ENCODE results near the gene CYLD.

Gene CYLD

GRCh38 chr16:50809561-50809960, 67.7 kb downstream of the CYLD start:
- Histone ChIP-seq H3K27ac (ENCODE audit: low read length) (no peak overlapping the region), H3K9ac (ENCODE audit: low read length) (no peak overlapping the region; the same call in 1 of the 2 replicates), H2AFZ (ENCODE audit: low read depth, low read length) (no peak overlapping the region), H4K20me1 (ENCODE audit: insufficient read depth, low read length) (peaks cover 11% of the 10 kb centered on the region; the same call in 1 of the 2 replicates), H3K4me2 (ENCODE audit: low read length) (peak overlapping the region; percentile 76), H3K4me1 (ENCODE audit: low read length) (peaks cover 30% of the 10 kb centered on the region), H3K4me3 (ENCODE audit: low read length) (peak overlapping the region; percentile 44), H3K27me3 (ENCODE audit: low read depth, low read length) (peaks cover 38% of the 10 kb centered on the region), H3K36me3 (replicated peaks; ENCODE audit: low read depth, low read length) (no peaks in the 10 kb centered on the region), H3K9me3 (ENCODE audit: insufficient read depth, low read length) (no peaks in the 10 kb centered on the region), H3K79me2 (ENCODE audit: low read length) (no peaks in the 10 kb centered on the region)
- TF ChIP-seq EZH2phosphoT487 (IDR thresholded peaks at IDR 0.05; ENCODE audit: low read depth) = no peak
- TF ChIP-seq CTCF (IDR thresholded peaks at IDR 0.05; ENCODE audit: low read depth, low read length) = no peak

- H3K79me2 ChIP-seq (ENCODE audit: low read length) = no peaks in the 10 kb centered on the region
- no peak overlapping the region for H2AFZ ChIP-seq (ENCODE audit: low read depth, low read length)
- peaks cover 11% of the 10 kb centered on the region; the same call in 1 of the 2 replicates for H4K20me1 ChIP-seq (ENCODE audit: insufficient read depth, low read length)
- peak overlapping the region; percentile 44; the same call in 1 of the 2 replicates for H3K4me3 ChIP-seq (ENCODE audit: low read length)
- H3K27me3 ChIP-seq (ENCODE audit: low read depth, low read length) = peaks cover 41% of the 10 kb centered on the region
- no peaks in the 10 kb centered on the region for H3K36me3 ChIP-seq (replicated peaks; ENCODE audit: low read depth, low read length)
- peak overlapping the region; percentile 76 for H3K4me2 ChIP-seq (ENCODE audit: low read length)
- peaks cover 30% of the 10 kb centered on the region for H3K4me1 ChIP-seq (ENCODE audit: low read length)
- no peak overlapping the region; the same call in 1 of the 2 replicates for H3K9ac ChIP-seq (ENCODE audit: low read length)
- H3K27ac ChIP-seq (ENCODE audit: low read length) = no peak overlapping the region
- TF ChIP-seq CTCF (IDR thresholded peaks at IDR 0.05; ENCODE audit: low read depth, low read length) (no peak), EZH2phosphoT487 (IDR thresholded peaks at IDR 0.05; ENCODE audit: low read depth) (no peak)
- no peaks in the 10 kb centered on the region for H3K9me3 ChIP-seq (ENCODE audit: insufficient read depth, low read length)
Measured at GRCh38 chr16:50810241-50810965, 68.5 kb downstream of the CYLD start.

- Histone ChIP-seq H3K4me1 (ENCODE audit: low read length) (peaks cover 21% of the 10 kb centered on the region), H3K4me2 (ENCODE audit: low read length) (no peak overlapping the region), H3K9ac (ENCODE audit: low read length) (no peak overlapping the region), H4K20me1 (ENCODE audit: insufficient read depth, low read length) (peaks cover 11% of the 10 kb centered on the region; the same call in 1 of the 2 replicates), H3K36me3 (replicated peaks; ENCODE audit: low read depth, low read length) (no peaks in the 10 kb centered on the region), H3K27me3 (ENCODE audit: low read depth, low read length) (peaks cover 43% of the 10 kb centered on the region), H2AFZ (ENCODE audit: low read depth, low read length) (no peak overlapping the region), H3K27ac (ENCODE audit: low read length) (no peak overlapping the region), H3K79me2 (ENCODE audit: low read length) (no peaks in the 10 kb centered on the region), H3K4me3 (ENCODE audit: low read length) (no peak overlapping the region), H3K9me3 (ENCODE audit: insufficient read depth, low read length) (no peaks in the 10 kb centered on the region)
- TF ChIP-seq EZH2phosphoT487 (IDR thresholded peaks at IDR 0.05; ENCODE audit: low read depth) (no peak), CTCF (IDR thresholded peaks at IDR 0.05; ENCODE audit: low read depth, low read length) (no peak)
Measured at GRCh38 chr16:50812046-50812445, 70.2 kb downstream of the CYLD start.

GRCh38 chr16:50812876-50813466, 71.1 kb downstream of the CYLD start:
- Histone ChIP-seq H3K4me3 (ENCODE audit: low read length) (no peak overlapping the region), H3K27me3 (ENCODE audit: low read depth, low read length) (peaks cover 34% of the 10 kb centered on the region), H3K4me1 (ENCODE audit: low read length) (peaks cover 21% of the 10 kb centered on the region), H3K9me3 (ENCODE audit: insufficient read depth, low read length) (no peaks in the 10 kb centered on the region), H2AFZ (ENCODE audit: low read depth, low read length) (no peak overlapping the region), H3K79me2 (ENCODE audit: low read length) (no peaks in the 10 kb centered on the region), H3K36me3 (replicated peaks; ENCODE audit: low read depth, low read length) (no peaks in the 10 kb centered on the region), H3K9ac (ENCODE audit: low read length) (no peak overlapping the region), H3K4me2 (ENCODE audit: low read length) (no peak overlapping the region), H4K20me1 (ENCODE audit: insufficient read depth, low read length) (peaks cover 11% of the 10 kb centered on the region; the same call in 1 of the 2 replicates), H3K27ac (ENCODE audit: low read length) (no peak overlapping the region)
- TF ChIP-seq EZH2phosphoT487 (IDR thresholded peaks at IDR 0.05; ENCODE audit: low read depth) (no peak), CTCF (IDR thresholded peaks at IDR 0.05; ENCODE audit: low read depth, low read length) (no peak)

Measured in OCI-LY3 (cell line).